H9 (cell line): ENCODE data around the gene CAPN5. TPM values are rescaled to one million over a fixed set of nuclear protein-coding genes. Genes with fewer than 3 reads are reported as not detected.

Experiments used
- DNase-seq: peaks from one replicate; pipeline ENCODE4 v3.0.0-alpha.2; 2017
- H2AFZ ChIP-seq: one replicate; pipeline ENCODE4 v1.6.1; 2013; ENCODE audit warnings: mild to moderate bottlenecking, low read length, control low read depth, moderate library complexity
- H2AK5ac ChIP-seq: 2 replicates; pipeline ENCODE4 v1.6.1; 2013; ENCODE audit warnings: low read length, control low read depth, mixed read lengths; ENCODE audit not compliant: insufficient read length
- H2BK120ac ChIP-seq: one replicate; pipeline ENCODE4 v1.6.1; 2013; ENCODE audit warnings: low read depth, mild to moderate bottlenecking, low read length, control low read depth, inconsistent platforms; ENCODE audit not compliant: poor library complexity, severe bottlenecking
- H2BK12ac ChIP-seq: 2 replicates; pipeline ENCODE4 v1.6.1; 2013; ENCODE audit warnings: low read length, control low read depth, mixed read lengths, low read depth; ENCODE audit not compliant: insufficient read length
- H2BK15ac ChIP-seq: 2 replicates; pipeline ENCODE4 v1.6.1; 2013; ENCODE audit warnings: low read depth, low read length, control low read depth
- H2BK20ac ChIP-seq: one replicate; pipeline ENCODE4 v1.6.1; 2013; ENCODE audit warnings: low read depth, mild to moderate bottlenecking, low read length, control low read depth, inconsistent platforms; ENCODE audit not compliant: poor library complexity, severe bottlenecking
- H2BK5ac ChIP-seq: 2 replicates; pipeline ENCODE4 v1.6.1; 2013; ENCODE audit warnings: low read length, control low read depth, mixed read lengths; ENCODE audit not compliant: insufficient read length
- H3K14ac ChIP-seq: 2 replicates; pipeline ENCODE4 v1.6.1; 2013; ENCODE audit warnings: low read length, control low read depth; ENCODE audit not compliant: insufficient read depth
- H3K18ac ChIP-seq: 2 replicates; pipeline ENCODE4 v1.6.1; 2013; ENCODE audit warnings: low read depth, mild to moderate bottlenecking, mixed read lengths, low read length, control low read depth; ENCODE audit not compliant: insufficient read length
- H3K23ac ChIP-seq: 2 replicates; pipeline ENCODE4 v1.6.1; 2013; ENCODE audit warnings: low read length, control low read depth, mixed read lengths, low read depth; ENCODE audit not compliant: insufficient read length
- H3K23me2 ChIP-seq: 2 replicates; pipeline ENCODE4 v1.6.1; 2013; ENCODE audit warnings: low read depth, mild to moderate bottlenecking, mixed read lengths, low read length, control low read depth; ENCODE audit not compliant: insufficient read length, poor library complexity, severe bottlenecking
- H3K27ac ChIP-seq: 2 replicates; pipeline ENCODE4 v1.5.1; 2013; ENCODE audit warnings: low read length, control low read depth, mixed read lengths, low read depth; ENCODE audit not compliant: insufficient read length
- H3K27me3 ChIP-seq: 2 replicates; pipeline ENCODE4 v1.6.1; 2013; ENCODE audit warnings: low read length, control low read depth, inconsistent platforms; ENCODE audit not compliant: insufficient read depth
- H3K4ac ChIP-seq: 2 replicates; pipeline ENCODE4 v1.6.1; 2013; ENCODE audit warnings: low read depth, mild to moderate bottlenecking, control low read depth, inconsistent platforms, low read length, moderate library complexity
- H3K4me1 ChIP-seq: 2 replicates; pipeline ENCODE4 v1.6.1; 2013; ENCODE audit warnings: low read length, control low read depth, inconsistent platforms; ENCODE audit not compliant: insufficient read depth
- H3K4me2 ChIP-seq: 2 replicates; pipeline ENCODE4 v1.6.1; 2013; ENCODE audit warnings: low read length, control low read depth, mixed read lengths; ENCODE audit not compliant: insufficient read length, insufficient read depth
- H3K56ac ChIP-seq: 2 replicates; pipeline ENCODE4 v1.6.1; 2013; ENCODE audit warnings: low read depth, mild to moderate bottlenecking, mixed read lengths, low read length, control low read depth; ENCODE audit not compliant: insufficient read length
- H3K79me1 ChIP-seq: 2 replicates; pipeline ENCODE4 v1.6.1; 2013; ENCODE audit warnings: low read depth, mild to moderate bottlenecking, moderate library complexity, low read length, control low read depth, inconsistent platforms; ENCODE audit not compliant: insufficient read depth, poor library complexity, severe bottlenecking
- H3K79me2 ChIP-seq: 2 replicates; pipeline ENCODE4 v1.6.1; 2013; ENCODE audit warnings: low read length, control low read depth, inconsistent platforms; ENCODE audit not compliant: insufficient read depth
- H3K9ac ChIP-seq: 2 replicates; pipeline ENCODE4 v1.6.1; 2013; ENCODE audit warnings: low read length, control low read depth, mixed read lengths; ENCODE audit not compliant: insufficient read length; ENCODE audit errors: extremely low read depth
- H3K9me3 ChIP-seq: one replicate; pipeline ENCODE4 v1.6.1; 2013; ENCODE audit warnings: low read depth, low read length, inconsistent platforms; ENCODE audit not compliant: control insufficient read depth
- H3T11ph ChIP-seq: one replicate; pipeline ENCODE4 v1.6.1; 2013; ENCODE audit warnings: mild to moderate bottlenecking, low read length, control low read depth, inconsistent platforms
- H4K20me1 ChIP-seq: one replicate; pipeline ENCODE4 v1.6.1; 2013; ENCODE audit not compliant: control insufficient read depth, insufficient read length, insufficient read depth
- H4K5ac ChIP-seq: 2 replicates; pipeline ENCODE4 v1.6.1; 2013; ENCODE audit warnings: low read depth, mild to moderate bottlenecking, mixed read lengths, low read length, control low read depth; ENCODE audit not compliant: insufficient read length
- H4K8ac ChIP-seq: replicated peaks from 2 replicates; pipeline ENCODE4 v1.6.1; 2013; ENCODE audit warnings: low read length, control low read depth, mixed read lengths, low read depth; ENCODE audit not compliant: insufficient read length
- H4K91ac ChIP-seq: 2 replicates; pipeline ENCODE4 v1.6.1; 2013; ENCODE audit warnings: low read depth, mild to moderate bottlenecking, moderate library complexity, mixed read lengths, low read length, control low read depth; ENCODE audit not compliant: insufficient read length
- H3K27ac Mint-ChIP-seq, 3 experiments: 2 replicates in 2 of 3; 3 replicates in 1 of 3; pipeline ENCODE4 v1.8.0; 2020 to 2021; ENCODE audit warnings: mixed read lengths in 3 of 3, mild to moderate bottlenecking in 1 of 3, moderate library complexity in 1 of 3
- H3K27me3 Mint-ChIP-seq: 2 replicates; pipeline ENCODE4 v1.8.0; 2021; ENCODE audit warnings: low read depth, mild to moderate bottlenecking, moderate library complexity, mixed read lengths
- H3K36me3 Mint-ChIP-seq, 3 experiments: 2 replicates in 2 of 3; 3 replicates in 1 of 3; pipeline ENCODE4 v1.8.0; 2020 to 2021; ENCODE audit warnings: low read depth in 3 of 3, mixed read lengths in 3 of 3; ENCODE audit not compliant: insufficient read depth in 1 of 3
- H3K4me1 Mint-ChIP-seq, 2 experiments: 2 replicates each; pipeline ENCODE4 v1.8.0; 2020; ENCODE audit warnings: mixed read lengths in 2 of 2
- H3K4me3 Mint-ChIP-seq, 2 experiments: 2 replicates in 1 of 2; 3 replicates in 1 of 2; pipeline ENCODE4 v1.8.0; 2020 to 2021; ENCODE audit warnings: mild to moderate bottlenecking in 2 of 2, mixed read lengths in 2 of 2, moderate library complexity in 1 of 2
- H3K9me3 Mint-ChIP-seq, 2 experiments: 2 replicates in 1 of 2; 3 replicates in 1 of 2; pipeline ENCODE4 v1.8.0; 2020; ENCODE audit warnings: mild to moderate bottlenecking in 2 of 2, mixed read lengths in 2 of 2, moderate library complexity in 1 of 2
- WGBS: extraction: QIAGEN DNeasy Blood & Tissue Kit; methylation state at CpG from one replicate; pipeline ENCODE4 v1.1.7; 2013; ENCODE audit warnings: missing lambda C conversion rate, low lambda C conversion rate, mixed read lengths; ENCODE audit not compliant: insufficient read length; ENCODE audit errors: extremely low coverage; 5-methylcytosine and 5-hydroxymethylcytosine counted together
- total RNA-seq: library from RNA; stranded (reverse); gene quantifications from 2 replicates; pipeline ENCODE4 v1.2.1, GENCODE V29; 2021
- TF ChIP-seq, protein P1 (sequence below): fragments of 200-600 bp; sonication (generic); conservative IDR thresholded peaks from 3 replicates; pipeline ENCODE4 v1.8.0; 2021; ENCODE audit warnings: antibody characterized with exemption, mild to moderate bottlenecking

CAPN5 gene
- total RNA-seq, 1 experiment from 2014 or later, result 16.7 TPM

DNA sequence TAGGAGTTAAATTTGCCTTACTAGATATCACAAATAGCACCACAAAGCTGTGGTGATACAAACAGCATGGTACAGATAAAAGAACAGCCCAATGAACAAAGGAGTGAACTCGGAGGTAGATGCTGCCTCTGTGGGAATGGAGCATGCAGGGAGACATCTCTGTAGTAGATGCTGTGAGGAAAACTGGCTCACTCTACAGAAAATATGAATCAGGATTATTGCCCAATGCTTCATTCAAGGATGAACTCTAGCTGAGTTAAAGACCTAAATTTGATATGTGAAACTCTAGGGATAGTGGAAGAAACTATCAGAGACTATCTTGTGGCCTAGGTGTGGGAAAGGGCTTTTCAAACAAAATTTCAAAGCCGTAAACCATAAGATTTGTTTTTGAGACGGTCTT, 15.3 kb upstream of the CAPN5 start:
- no peaks in the 10 kb centered on the region for H3K4me1 ChIP-seq
- no CpG with 5 or more reads among the region's 3 CpGs for WGBS

More for the DNA sequence above, 15.3 kb upstream of the CAPN5 start:
- Mint-ChIP-seq H3K9me3 (peaks cover 11 to 16% of the 10 kb centered on the region in 2 experiments), H3K27ac (no peak overlapping the region), H3K27me3 (no peaks in the 10 kb centered on the region), H3K36me3 (no peaks in the 10 kb centered on the region; a peak in 2 of 7 replicates), H3K4me1 (peaks cover 23 to 28% of the 10 kb centered on the region in 2 experiments), H3K4me3 (no peak overlapping the region)
- no peak overlapping the region for H2BK5ac ChIP-seq
- H3K4me2 ChIP-seq, result no peak overlapping the region
- H2BK20ac ChIP-seq, result no peak overlapping the region
- no peak overlapping the region for H3K4ac ChIP-seq
- no peak overlapping the region for H3K27ac ChIP-seq
- no peak overlapping the region for H4K91ac ChIP-seq
- H3K79me2 ChIP-seq, result no peaks in the 10 kb centered on the region
- no peak overlapping the region for H2BK12ac ChIP-seq
- no peak overlapping the region for H3K18ac ChIP-seq
- H3K14ac ChIP-seq, result no peak overlapping the region
- H3K27me3 ChIP-seq, result no peaks in the 10 kb centered on the region
- no peak overlapping the region for H3K23ac ChIP-seq
- no peak overlapping the region for H2BK15ac ChIP-seq
- TF ChIP-seq, protein P1, sequence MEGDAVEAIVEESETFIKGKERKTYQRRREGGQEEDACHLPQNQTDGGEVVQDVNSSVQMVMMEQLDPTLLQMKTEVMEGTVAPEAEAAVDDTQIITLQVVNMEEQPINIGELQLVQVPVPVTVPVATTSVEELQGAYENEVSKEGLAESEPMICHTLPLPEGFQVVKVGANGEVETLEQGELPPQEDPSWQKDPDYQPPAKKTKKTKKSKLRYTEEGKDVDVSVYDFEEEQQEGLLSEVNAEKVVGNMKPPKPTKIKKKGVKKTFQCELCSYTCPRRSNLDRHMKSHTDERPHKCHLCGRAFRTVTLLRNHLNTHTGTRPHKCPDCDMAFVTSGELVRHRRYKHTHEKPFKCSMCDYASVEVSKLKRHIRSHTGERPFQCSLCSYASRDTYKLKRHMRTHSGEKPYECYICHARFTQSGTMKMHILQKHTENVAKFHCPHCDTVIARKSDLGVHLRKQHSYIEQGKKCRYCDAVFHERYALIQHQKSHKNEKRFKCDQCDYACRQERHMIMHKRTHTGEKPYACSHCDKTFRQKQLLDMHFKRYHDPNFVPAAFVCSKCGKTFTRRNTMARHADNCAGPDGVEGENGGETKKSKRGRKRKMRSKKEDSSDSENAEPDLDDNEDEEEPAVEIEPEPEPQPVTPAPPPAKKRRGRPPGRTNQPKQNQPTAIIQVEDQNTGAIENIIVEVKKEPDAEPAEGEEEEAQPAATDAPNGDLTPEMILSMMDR, result no peak
- no peak overlapping the region for H2AK5ac ChIP-seq
- no peak overlapping the region for H3K9ac ChIP-seq
- no peak overlapping the region for H2BK120ac ChIP-seq
- DNase-seq, result no peak
- H4K8ac ChIP-seq, result no peak overlapping the region
- H4K5ac ChIP-seq, result no peak overlapping the region
- no peaks in the 10 kb centered on the region for H3K79me1 ChIP-seq
- H3K9me3 ChIP-seq, result no peaks in the 10 kb centered on the region
- no peak overlapping the region for H3T11ph ChIP-seq
- H2AFZ ChIP-seq, result no peak overlapping the region
- H4K20me1 ChIP-seq, result no peaks in the 10 kb centered on the region
- H3K56ac ChIP-seq, result no peak overlapping the region
- H3K23me2 ChIP-seq, result no peaks in the 10 kb centered on the region
